B cell (primary cell): ENCODE data around the gene ADAMTS2.

Experiments used
- EZH2 ChIP-seq: IDR thresholded peaks from 2 replicates; pipeline ENCODE4 v1.6.1; 2012; ENCODE audit warnings: borderline replicate concordance, low read depth, mild to moderate bottlenecking, moderate library complexity, low read length; ENCODE audit not compliant: insufficient read depth, poor library complexity, severe bottlenecking
- TF ChIP-seq, protein P1 (sequence below): fragments of 200-600 bp; IDR thresholded peaks from one replicate; pipeline ENCODE4 v1.8.0; 2022; ENCODE audit warnings: antibody characterized with exemption, mild to moderate bottlenecking

DNA sequence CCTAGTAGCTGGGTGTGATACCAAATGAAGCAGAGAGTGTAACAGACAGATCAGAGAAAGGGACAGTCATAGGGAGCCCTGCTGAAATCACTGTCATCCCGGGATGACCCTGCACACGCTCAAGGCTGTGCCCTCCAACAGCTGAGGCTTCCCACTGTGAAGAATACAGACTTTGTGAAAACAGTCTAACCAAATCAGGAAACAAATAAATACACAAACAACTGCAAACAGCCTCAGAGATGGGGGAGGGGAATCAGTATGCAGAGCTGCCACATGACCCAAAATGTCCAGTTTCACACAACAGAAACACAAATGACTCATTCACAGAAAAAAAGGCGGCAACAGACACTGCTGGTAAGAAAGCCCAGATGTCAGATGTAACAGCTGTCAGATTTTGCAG is 101.9 kb downstream of the ADAMTS2 start:
- TF ChIP-seq, protein P1, sequence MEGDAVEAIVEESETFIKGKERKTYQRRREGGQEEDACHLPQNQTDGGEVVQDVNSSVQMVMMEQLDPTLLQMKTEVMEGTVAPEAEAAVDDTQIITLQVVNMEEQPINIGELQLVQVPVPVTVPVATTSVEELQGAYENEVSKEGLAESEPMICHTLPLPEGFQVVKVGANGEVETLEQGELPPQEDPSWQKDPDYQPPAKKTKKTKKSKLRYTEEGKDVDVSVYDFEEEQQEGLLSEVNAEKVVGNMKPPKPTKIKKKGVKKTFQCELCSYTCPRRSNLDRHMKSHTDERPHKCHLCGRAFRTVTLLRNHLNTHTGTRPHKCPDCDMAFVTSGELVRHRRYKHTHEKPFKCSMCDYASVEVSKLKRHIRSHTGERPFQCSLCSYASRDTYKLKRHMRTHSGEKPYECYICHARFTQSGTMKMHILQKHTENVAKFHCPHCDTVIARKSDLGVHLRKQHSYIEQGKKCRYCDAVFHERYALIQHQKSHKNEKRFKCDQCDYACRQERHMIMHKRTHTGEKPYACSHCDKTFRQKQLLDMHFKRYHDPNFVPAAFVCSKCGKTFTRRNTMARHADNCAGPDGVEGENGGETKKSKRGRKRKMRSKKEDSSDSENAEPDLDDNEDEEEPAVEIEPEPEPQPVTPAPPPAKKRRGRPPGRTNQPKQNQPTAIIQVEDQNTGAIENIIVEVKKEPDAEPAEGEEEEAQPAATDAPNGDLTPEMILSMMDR, result no peak
- TF ChIP-seq EZH2, result no peak
